Karpas-422 (cell line): ENCODE results near the gene TBL1X. TPM values are rescaled to one million over a fixed set of nuclear protein-coding genes. Genes with fewer than 3 reads are reported as not detected.

Experiments
- DNase-seq: peaks from one replicate; pipeline ENCODE4 v3.0.0-alpha.2; 2015
- H2AFZ ChIP-seq: fragments of 200-600 bp; sonication (generic); 2 replicates; pipeline ENCODE4 v1.6.1; 2014; ENCODE audit warnings: antibody characterized with exemption, low read length, mixed read lengths
- H3K27ac ChIP-seq: fragments of 200-600 bp; sonication (generic); 2 replicates; pipeline ENCODE4 v1.5.1; 2014; ENCODE audit warnings: mild to moderate bottlenecking, low read length, moderate library complexity
- H3K27me3 ChIP-seq: fragments of 200-600 bp; sonication (generic); 2 replicates; pipeline ENCODE4 v1.6.1; 2014; ENCODE audit warnings: low read length, mixed read lengths
- H3K36me3 ChIP-seq: fragments of 200-600 bp; sonication (generic); 2 replicates; pipeline ENCODE4 v1.6.1; 2014; ENCODE audit warnings: low read length, mixed read lengths; ENCODE audit not compliant: insufficient read depth
- H3K4me1 ChIP-seq: fragments of 200-600 bp; sonication (generic); 2 replicates; pipeline ENCODE4 v1.6.1; 2014; ENCODE audit warnings: mild to moderate bottlenecking, low read length, mixed read lengths
- H3K4me2 ChIP-seq: fragments of 200-600 bp; sonication (generic); 2 replicates; pipeline ENCODE4 v1.6.1; 2014; ENCODE audit warnings: low read length, low read depth, mild to moderate bottlenecking; ENCODE audit not compliant: poor library complexity, severe bottlenecking
- H3K4me3 ChIP-seq: fragments of 200-600 bp; sonication (generic); 2 replicates; pipeline ENCODE4 v1.5.1; 2014; ENCODE audit warnings: mild to moderate bottlenecking, antibody characterized with exemption, low read length, mixed read lengths
- H3K79me2 ChIP-seq: fragments of 200-600 bp; sonication (generic); 2 replicates; pipeline ENCODE4 v1.6.1; 2014; ENCODE audit warnings: mild to moderate bottlenecking, low read length, mixed read lengths
- H3K9ac ChIP-seq: fragments of 200-600 bp; sonication (generic); 2 replicates; pipeline ENCODE4 v1.6.0; 2014; ENCODE audit warnings: low read length
- H3K9me2 ChIP-seq: fragments of 200-600 bp; sonication (generic), shearing (Covaris generic); replicated peaks from 2 replicates; pipeline ENCODE4 v1.6.0; 2014; ENCODE audit warnings: mild to moderate bottlenecking, low read length, moderate library complexity; ENCODE audit not compliant: insufficient read depth
- H3K9me3 ChIP-seq: fragments of 300-700, 200-600 bp; sonication (generic); 2 replicates; pipeline ENCODE4 v1.6.1; 2014; ENCODE audit warnings: low read length, mixed read lengths
- H4K20me1 ChIP-seq: fragments of 200-600 bp; sonication (generic); 2 replicates; pipeline ENCODE4 v1.6.1; 2014; ENCODE audit warnings: mild to moderate bottlenecking, antibody characterized with exemption, low read length, low read depth; ENCODE audit not compliant: insufficient read depth
- total RNA-seq: library from RNA; depleted of rRNA; stranded (reverse); fragments of >200 nt; shearing (Covaris generic); gene quantifications from 2 replicates; pipeline ENCODE4 v1.2.3, GENCODE V29; 2014; ENCODE audit warnings: low replicate concordance

Gene TBL1X
- total RNA-seq, 1 experiment from 2014 or later = 9.4 TPM

DNA sequence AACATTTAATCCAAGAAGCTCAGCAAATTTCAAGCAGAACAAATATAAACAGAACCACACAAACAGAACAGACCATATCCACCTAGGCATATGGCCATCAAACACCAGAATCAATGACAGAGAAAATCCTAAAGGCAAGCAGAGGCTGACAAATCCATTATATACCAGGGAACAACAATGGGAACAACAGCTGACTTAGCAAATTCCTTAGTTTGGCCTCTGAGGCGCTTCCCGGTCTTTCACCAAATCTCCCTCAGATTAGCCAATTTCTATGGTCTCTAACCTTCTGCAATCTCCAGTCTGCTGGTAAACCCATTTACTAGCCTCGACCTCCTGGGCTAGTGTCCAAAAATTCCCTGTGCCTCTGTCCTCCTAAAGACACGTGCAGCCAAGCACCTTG, 241.6 kb downstream of the TBL1X start:
- Histone ChIP-seq H3K27me3 (no peaks in the 10 kb centered on the region), H2AFZ (no peak overlapping the region), H3K36me3 (no peaks in the 10 kb centered on the region), H3K9ac (no peak overlapping the region), H3K27ac (no peak overlapping the region), H4K20me1 (no peaks in the 10 kb centered on the region), H3K9me3 (no peaks in the 10 kb centered on the region), H3K79me2 (no peaks in the 10 kb centered on the region), H3K4me3 (no peak overlapping the region), H3K9me2 (no peaks in the 10 kb centered on the region), H3K4me2 (no peak overlapping the region), H3K4me1 (peaks cover 4% of the 10 kb centered on the region)
- no peak for DNase-seq

DNA sequence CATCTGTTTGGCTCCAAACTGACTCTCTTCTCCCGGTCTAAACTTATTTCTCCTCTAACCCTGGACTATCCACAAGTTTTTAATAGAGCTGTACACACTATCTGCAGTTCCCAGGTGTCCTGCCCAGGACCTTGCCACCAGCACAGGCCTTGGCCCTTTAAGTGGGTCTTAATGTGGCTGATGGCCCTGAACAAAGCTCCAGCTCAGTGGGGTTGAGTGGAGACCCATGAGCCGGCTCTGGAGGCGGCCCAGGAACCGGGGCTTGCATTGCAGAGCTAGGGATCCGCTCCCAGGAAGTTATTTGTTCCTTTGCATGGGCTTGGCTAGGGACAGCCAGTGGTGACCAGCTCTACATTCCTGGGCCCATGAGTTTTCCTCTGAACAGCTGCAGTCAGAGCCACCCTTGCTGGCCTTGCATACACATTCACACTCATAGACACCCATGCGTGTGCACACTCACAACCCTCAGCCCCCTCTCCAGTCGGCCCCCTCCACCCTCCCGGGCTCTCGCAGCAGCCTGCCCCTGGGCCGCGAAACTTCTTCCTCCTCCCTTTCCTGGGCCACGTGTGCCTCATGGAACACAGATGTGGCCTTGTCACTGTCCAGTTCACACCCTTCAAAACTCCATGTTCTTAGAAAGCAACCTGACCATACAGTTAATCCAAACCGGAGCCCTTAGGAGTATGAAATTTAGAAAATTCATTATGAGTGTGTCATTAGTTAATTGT, 242.6 kb downstream of the TBL1X start:
- DNase-seq = no peak
- H3K27ac ChIP-seq = no peak overlapping the region
- H3K4me1 ChIP-seq = peaks cover 4% of the 10 kb centered on the region
- no peak overlapping the region for H3K4me3 ChIP-seq
- no peaks in the 10 kb centered on the region for H3K9me2 ChIP-seq
- no peaks in the 10 kb centered on the region for H3K36me3 ChIP-seq
- H3K79me2 ChIP-seq = no peaks in the 10 kb centered on the region
- no peak overlapping the region for H2AFZ ChIP-seq
- H3K9ac ChIP-seq = no peak overlapping the region
- no peaks in the 10 kb centered on the region for H3K27me3 ChIP-seq
- H4K20me1 ChIP-seq = no peaks in the 10 kb centered on the region
- H3K4me2 ChIP-seq = no peak overlapping the region
- H3K9me3 ChIP-seq = no peaks in the 10 kb centered on the region

DNA sequence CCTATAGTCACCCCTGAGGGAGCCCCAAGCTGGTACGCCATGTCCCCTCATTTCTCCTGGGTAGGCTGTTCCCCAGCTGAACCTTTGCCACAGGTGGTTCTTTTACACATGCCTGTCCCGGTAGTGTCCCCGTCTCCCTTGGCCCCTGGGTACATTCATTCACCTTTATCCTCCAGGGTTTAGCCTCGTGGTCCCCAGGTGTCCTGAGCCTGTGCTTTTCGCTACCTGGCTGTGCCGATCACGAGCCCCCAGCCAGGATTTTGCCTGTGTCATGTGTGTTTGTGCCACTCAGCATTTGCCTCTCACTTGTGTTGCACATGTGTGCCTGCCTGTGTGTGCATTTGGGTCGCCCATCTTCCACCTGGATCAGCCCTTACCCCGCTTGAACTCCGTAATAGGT, 243.2 kb downstream of the TBL1X start:
- Histone ChIP-seq H3K36me3 (no peaks in the 10 kb centered on the region), H3K4me1 (peaks cover 4% of the 10 kb centered on the region), H3K79me2 (no peaks in the 10 kb centered on the region), H3K9ac (no peak overlapping the region), H3K4me3 (no peak overlapping the region), H3K9me3 (no peaks in the 10 kb centered on the region), H2AFZ (no peak overlapping the region), H3K4me2 (no peak overlapping the region), H3K9me2 (no peaks in the 10 kb centered on the region), H3K27ac (no peak overlapping the region), H4K20me1 (no peaks in the 10 kb centered on the region), H3K27me3 (no peaks in the 10 kb centered on the region)
- no peak for DNase-seq

DNA sequence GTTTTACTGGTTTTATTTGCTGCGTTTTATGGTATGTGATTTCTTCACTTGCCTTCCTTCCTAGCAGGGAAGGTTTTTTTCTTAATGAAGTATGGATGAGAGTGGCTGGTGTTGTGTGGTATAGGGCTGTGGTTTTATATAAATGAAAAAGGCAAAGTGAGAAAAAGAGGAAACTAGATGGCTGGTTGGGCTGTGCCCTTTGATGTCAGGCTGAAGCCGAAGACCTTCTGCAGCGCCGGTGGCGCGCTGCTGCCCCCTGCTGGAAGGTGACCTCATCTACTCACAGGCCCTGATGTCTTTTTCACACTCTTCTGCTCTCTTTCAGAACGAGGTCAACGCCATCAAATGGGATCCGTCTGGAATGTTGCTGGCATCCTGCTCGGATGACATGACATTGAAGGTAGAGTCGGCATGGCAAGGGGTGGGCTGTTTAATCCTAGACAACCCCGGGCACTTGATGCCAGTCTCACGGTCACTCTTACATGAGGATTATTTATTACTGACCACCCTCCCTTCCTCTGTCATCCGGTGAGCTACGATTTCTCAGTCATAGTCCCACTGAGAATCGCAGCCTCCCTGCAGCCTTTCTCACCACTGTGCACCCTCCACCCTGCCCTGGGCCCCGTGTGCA, 244.2 kb downstream of the TBL1X start:
- Histone ChIP-seq H3K9me3 (no peaks in the 10 kb centered on the region), H2AFZ (no peak overlapping the region), H3K4me2 (no peak overlapping the region), H3K36me3 (no peaks in the 10 kb centered on the region), H3K4me1 (peaks cover 4% of the 10 kb centered on the region), H3K9ac (no peak overlapping the region), H4K20me1 (no peaks in the 10 kb centered on the region), H3K27ac (no peak overlapping the region), H3K4me3 (no peak overlapping the region), H3K27me3 (no peaks in the 10 kb centered on the region), H3K9me2 (no peaks in the 10 kb centered on the region), H3K79me2 (no peaks in the 10 kb centered on the region)
- peak; percentile 94 for DNase-seq

DNA sequence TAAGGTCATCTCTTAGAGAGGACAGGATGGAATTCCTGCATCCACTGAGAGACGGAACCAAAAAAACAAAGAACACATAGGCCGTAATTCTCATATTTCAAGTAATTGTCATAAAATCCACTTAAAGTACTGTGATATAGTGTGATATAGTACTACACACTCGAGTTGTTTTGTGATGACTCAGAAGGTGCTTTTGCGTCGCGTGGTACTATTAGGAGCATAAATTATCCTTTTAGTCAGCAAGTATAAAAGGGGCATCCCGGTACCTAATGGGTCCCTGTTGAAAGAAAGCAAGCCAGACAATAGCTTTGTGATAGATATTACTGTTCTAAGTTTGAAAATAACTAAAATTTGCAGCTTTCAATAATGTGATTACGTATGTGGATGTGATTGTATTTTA, 245.5 kb downstream of the TBL1X start:
- Histone ChIP-seq H4K20me1 (no peaks in the 10 kb centered on the region), H2AFZ (no peak overlapping the region), H3K9me2 (no peaks in the 10 kb centered on the region), H3K4me3 (no peak overlapping the region), H3K4me2 (no peak overlapping the region), H3K36me3 (no peaks in the 10 kb centered on the region), H3K9me3 (no peaks in the 10 kb centered on the region), H3K27ac (no peak overlapping the region), H3K27me3 (no peaks in the 10 kb centered on the region), H3K4me1 (peaks cover 4% of the 10 kb centered on the region), H3K9ac (no peak overlapping the region), H3K79me2 (no peaks in the 10 kb centered on the region)
- DNase-seq = no peak

DNA sequence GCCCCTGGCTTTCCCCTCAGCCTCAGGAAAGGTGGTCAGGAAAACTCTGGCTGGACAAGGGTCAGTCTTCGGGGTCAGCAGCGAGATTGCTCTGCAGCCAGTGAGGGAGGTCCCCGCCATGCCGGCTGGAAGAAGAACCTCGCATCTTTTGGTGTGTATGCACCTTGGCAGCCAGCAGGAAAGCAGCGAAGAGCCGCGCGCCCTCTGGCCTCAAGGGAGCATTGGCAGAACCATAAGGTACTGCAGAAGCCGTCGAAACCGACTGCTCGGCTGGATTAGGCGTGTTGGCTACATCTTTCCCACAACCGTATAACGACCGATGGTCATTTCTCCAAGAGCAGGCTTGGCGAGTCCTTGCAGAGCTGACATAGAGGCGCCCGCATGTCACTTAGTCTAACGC, 252.5 kb downstream of the TBL1X start:
- Histone ChIP-seq H3K9me3 (no peaks in the 10 kb centered on the region), H2AFZ (no peak overlapping the region), H3K27me3 (no peaks in the 10 kb centered on the region), H3K27ac (no peak overlapping the region), H3K4me1 (no peaks in the 10 kb centered on the region), H3K36me3 (no peaks in the 10 kb centered on the region), H3K9me2 (no peaks in the 10 kb centered on the region), H3K79me2 (no peaks in the 10 kb centered on the region), H4K20me1 (no peaks in the 10 kb centered on the region), H3K9ac (no peak overlapping the region), H3K4me3 (no peak overlapping the region), H3K4me2 (no peak overlapping the region)
- no peak for DNase-seq

DNA sequence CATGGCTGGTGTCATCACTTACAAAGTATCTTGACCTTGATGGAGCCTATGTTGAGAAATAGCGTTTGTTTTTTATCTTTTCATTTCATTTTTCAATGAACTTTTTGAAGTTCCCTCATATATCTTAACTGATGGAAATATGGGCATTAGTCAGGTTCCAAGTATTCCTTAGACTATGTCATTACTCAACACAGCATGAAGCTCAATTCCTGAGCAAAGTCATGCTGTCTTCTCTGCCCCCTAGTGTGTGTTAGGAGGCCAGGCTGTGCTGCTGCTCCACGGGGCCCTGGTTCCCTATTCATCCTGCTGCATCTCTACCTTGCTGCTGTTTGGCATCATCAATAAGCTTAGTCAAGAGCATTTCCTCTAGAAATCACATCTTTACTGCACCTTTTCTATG, 259.9 kb downstream of the TBL1X start:
- no peaks in the 10 kb centered on the region for H4K20me1 ChIP-seq
- no peaks in the 10 kb centered on the region for H3K36me3 ChIP-seq
- no peaks in the 10 kb centered on the region for H3K9me2 ChIP-seq
- no peak overlapping the region for H3K27ac ChIP-seq
- no peak overlapping the region for H3K4me2 ChIP-seq
- no peaks in the 10 kb centered on the region for H3K79me2 ChIP-seq
- no peak overlapping the region for H3K9ac ChIP-seq
- DNase-seq = no peak
- H2AFZ ChIP-seq = no peak overlapping the region
- H3K9me3 ChIP-seq = no peaks in the 10 kb centered on the region
- no peaks in the 10 kb centered on the region for H3K4me1 ChIP-seq
- no peaks in the 10 kb centered on the region for H3K27me3 ChIP-seq
- H3K4me3 ChIP-seq = no peak overlapping the region

DNA sequence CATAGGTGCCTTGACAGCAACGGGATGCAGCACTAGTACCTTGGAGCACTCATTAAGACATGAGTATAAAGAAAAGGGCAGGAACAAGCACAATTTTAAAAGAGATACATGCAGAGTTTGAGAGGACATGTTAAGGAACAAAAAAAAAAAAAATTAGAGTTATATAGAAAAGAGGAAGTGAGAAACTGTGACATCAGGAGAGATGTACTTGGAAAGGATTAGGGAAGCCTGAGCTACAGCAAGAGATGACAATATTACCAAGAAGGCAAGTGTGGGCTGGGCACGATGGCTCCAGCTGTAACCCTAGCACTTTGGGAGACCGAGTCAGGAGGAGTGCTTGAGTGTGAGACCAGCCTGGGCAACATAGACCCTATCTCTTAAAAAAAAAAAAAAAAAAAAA, 263.4 kb downstream of the TBL1X start:
- H3K4me1 ChIP-seq = no peaks in the 10 kb centered on the region
- no peaks in the 10 kb centered on the region for H3K36me3 ChIP-seq
- H3K4me2 ChIP-seq = no peak overlapping the region
- no peak overlapping the region for H3K4me3 ChIP-seq
- no peaks in the 10 kb centered on the region for H3K27me3 ChIP-seq
- peak; percentile 69 for DNase-seq
- H3K9ac ChIP-seq = no peak overlapping the region
- no peak overlapping the region for H2AFZ ChIP-seq
- H3K9me3 ChIP-seq = no peaks in the 10 kb centered on the region
- no peak overlapping the region for H3K27ac ChIP-seq
- H3K79me2 ChIP-seq = no peaks in the 10 kb centered on the region
- no peaks in the 10 kb centered on the region for H4K20me1 ChIP-seq
- no peaks in the 10 kb centered on the region for H3K9me2 ChIP-seq
